ENCODE results near the gene SPON1. TPM values are rescaled to one million over a fixed set of nuclear protein-coding genes. Genes with fewer than 3 reads are reported as not detected.
A peak's percentile ranks its signal among the peaks of the same experiment; 100 is the strongest.
"Not testable (repeated sequence)": the region's sequence is repeated elsewhere in the genome, so short reads cannot be mapped to it uniquely, and the experiment has no call there.

Gene SPON1
- total RNA-seq: under 0.01 TPM in 2 replicates

- DNase-seq (ENCODE audit: low read depth in 2 of 2): peak; percentile 7 to 26
Observed at GRCh38 chr11:13962562-13963168, at the start of gene SPON1. SPON1 (plus strand) TSS chr11:13962723; CDS start chr11:13962905, 182 bp downstream.

- no peak for DNase-seq (ENCODE audit: low read depth in 2 of 2)
Observed at GRCh38 chr11:13917264-13917663, 45.3 kb upstream of the SPON1 start.

GRCh38 chr11:13917904-13918303 is 44.6 kb upstream of the SPON1 start:
- no peak for DNase-seq (ENCODE audit: low read depth in 2 of 2)

- no peak for DNase-seq (ENCODE audit: low read depth in 2 of 2)
Observed at GRCh38 chr11:13920756-13921155, 41.8 kb upstream of the SPON1 start.

- no peak for DNase-seq (ENCODE audit: low read depth in 2 of 2)
Observed at GRCh38 chr11:13921545-13921944, 41.0 kb upstream of the SPON1 start.

GRCh38 chr11:13923182-13923581 is 39.3 kb upstream of the SPON1 start:
- DNase-seq (ENCODE audit: low read depth in 2 of 2): no peak

GRCh38 chr11:13923716-13924650 is 38.5 kb upstream of the SPON1 start:
- peak in 1 of 2 donors; percentile 78 for DNase-seq (ENCODE audit: low read depth in 2 of 2)

- DNase-seq (ENCODE audit: low read depth in 2 of 2): peak in 1 of 2 donors; percentile 40
Observed at GRCh38 chr11:13924801-13925327, 37.7 kb upstream of the SPON1 start.

GRCh38 chr11:13926366-13926765 is 36.2 kb upstream of the SPON1 start:
- not testable (repeated sequence) for DNase-seq (ENCODE audit: low read depth in 2 of 2)

- DNase-seq (ENCODE audit: low read depth in 2 of 2): no peak
Observed at GRCh38 chr11:13926981-13927380, 35.5 kb upstream of the SPON1 start.

- DNase-seq (ENCODE audit: low read depth in 2 of 2): no peak
Observed at GRCh38 chr11:13927481-13927880, 35.0 kb upstream of the SPON1 start.

GRCh38 chr11:13928566-13929251 is 33.8 kb upstream of the SPON1 start:
- peak; percentile 75 to 91 for DNase-seq (ENCODE audit: low read depth in 2 of 2)

- no peak for DNase-seq (ENCODE audit: low read depth in 2 of 2)
Observed at GRCh38 chr11:13929395-13929891, 33.1 kb upstream of the SPON1 start.

GRCh38 chr11:13931356-13931755 is 31.2 kb upstream of the SPON1 start:
- no peak for DNase-seq (ENCODE audit: low read depth in 2 of 2)

GRCh38 chr11:13937154-13937553 is 25.4 kb upstream of the SPON1 start:
- not testable (repeated sequence) for DNase-seq (ENCODE audit: low read depth in 2 of 2)

GRCh38 chr11:13938829-13939228 is 23.7 kb upstream of the SPON1 start:
- DNase-seq (ENCODE audit: low read depth in 2 of 2): not testable (repeated sequence)

- DNase-seq (ENCODE audit: low read depth in 2 of 2): no peak
Observed at GRCh38 chr11:13939961-13940906, 22.3 kb upstream of the SPON1 start.

GRCh38 chr11:13940907-13941256 is 21.6 kb upstream of the SPON1 start:
- no peak for DNase-seq (ENCODE audit: low read depth in 2 of 2)

GRCh38 chr11:13941775-13942174 is 20.7 kb upstream of the SPON1 start:
- DNase-seq (ENCODE audit: low read depth in 2 of 2): no peak

GRCh38 chr11:13942378-13942777 is 20.1 kb upstream of the SPON1 start:
- DNase-seq (ENCODE audit: low read depth in 2 of 2): no peak

- peak in 1 of 2 donors; percentile 71 for DNase-seq (ENCODE audit: low read depth in 2 of 2)
Observed at GRCh38 chr11:13942971-13943381, 19.5 kb upstream of the SPON1 start.

Measured in lung microvascular endothelial cell (primary cell).